HCT116 (cell line): Measurements from ENCODE around the gene TMEM203. TPM values are rescaled to one million over a fixed set of nuclear protein-coding genes. Genes with fewer than 3 reads are reported as not detected.

Experiments
- ATAC-seq: fragments of 200-7000 bp; cut with Tn5 transposase; 2 replicates; pipeline ENCODE4 v1.9.1; 2020; ENCODE audit warnings: mild to moderate bottlenecking, moderate library complexity
- BruUV-seq: library from RNA; stranded (reverse); fragments of 400-500 nt; replicated peaks from 2 replicates; lab custom pipeline; 2021; lab: Mats Ljungman, UMichigan
- CTCF ChIA-PET: fragments of 300-600 bp; sonication (Branson Sonifier 250); formaldehyde crosslinking; loops from one replicate; lab custom pipeline; 2021; ENCODE audit warnings: antibody characterized with exemption; lab: Charles Lee
- POLR2A ChIA-PET: fragments of 300-600, 350-600 bp; sonication (Branson Sonifier 250); formaldehyde crosslinking; loops from one replicate; lab custom pipeline; 2021; ENCODE audit warnings: antibody characterized with exemption; lab: Charles Lee
- RAD21 ChIA-PET, 2 experiments: fragments of 300-600 bp; sonication (Branson Sonifier 250); formaldehyde crosslinking; loops; one replicate each; lab custom pipeline; 2023; ENCODE audit warnings: low total read pairs in 2 of 2; ENCODE audit not compliant: uncharacterized antibody in 2 of 2, unreplicated experiment in 2 of 2, low non-redundant PET in 1 of 2; lab: Charles Lee
- DNase-seq: peaks from one replicate; pipeline ENCODE4 v3.0.0-alpha.2; 2010; ENCODE audit warnings: low read depth, low spot score
- H2AFZ ChIP-seq: fragments of 200-600 bp; shearing (Covaris generic), sonication (generic); 2 replicates; pipeline ENCODE4 v1.6.1; 2017; ENCODE audit warnings: low read depth, mixed run types, mixed read lengths, antibody characterized with exemption, low read length; ENCODE audit not compliant: poor library complexity, severe bottlenecking
- H3K27ac ChIP-seq: 2 replicates; pipeline ENCODE4 v1.5.1; 2012; ENCODE audit warnings: low read depth, low read length
- H3K27me3 ChIP-seq: fragments of 200-600 bp; sonication (generic); 2 replicates; pipeline ENCODE4 v1.6.1; 2016; ENCODE audit warnings: mixed run types, low read length, mixed read lengths; ENCODE audit not compliant: insufficient read depth
- H3K36me3 ChIP-seq, 2 experiments: fragments of 200-500 bp in 1 of 2; fragments of 200-600 bp in 1 of 2; sonication (Bioruptor generic) in 1 of 2; sonication (generic) in 1 of 2; 2 replicates each; pipeline versions ENCODE4 v1.5.1 to v1.6.1; 2014 to 2016; ENCODE audit warnings: low read length in 2 of 2, inconsistent platforms in 1 of 2, mixed read lengths in 1 of 2, mixed run types in 1 of 2; ENCODE audit not compliant: insufficient read depth in 2 of 2, control insufficient read depth in 1 of 2
- H3K4me1 ChIP-seq, 2 experiments: fragments of 200-600 bp in 1 of 2; sonication (generic) in 1 of 2; 2 replicates each; pipeline versions ENCODE4 v1.5.1 to v1.6.1; 2012 to 2017; ENCODE audit warnings: low read length in 2 of 2, inconsistent platforms in 1 of 2, mild to moderate bottlenecking in 1 of 2, mixed read lengths in 1 of 2, mixed run types in 1 of 2, moderate library complexity in 1 of 2; ENCODE audit not compliant: insufficient read depth in 2 of 2, control insufficient read depth in 1 of 2
- H3K4me2 ChIP-seq: fragments of 200-600 bp; sonication (generic); 2 replicates; pipeline ENCODE4 v1.6.1; 2017; ENCODE audit warnings: mixed run types, low read length, mixed read lengths
- H3K4me3 ChIP-seq, 2 experiments: fragments of 200-600 bp in 1 of 2; sonication (generic) in 1 of 2; replicated peaks in 1 of 2; 2 replicates each; pipeline ENCODE4 v1.5.1; 2011 to 2016; ENCODE audit warnings: low read length in 2 of 2, control low read depth in 1 of 2, low read depth in 1 of 2, mild to moderate bottlenecking in 1 of 2, mixed read lengths in 1 of 2, mixed run types in 1 of 2
- H3K79me2 ChIP-seq: fragments of 200-600 bp; sonication (generic); 2 replicates; pipeline ENCODE4 v1.6.1; 2017; ENCODE audit warnings: mild to moderate bottlenecking, mixed run types, low read length, moderate library complexity, mixed read lengths; ENCODE audit not compliant: insufficient read depth
- H3K9ac ChIP-seq: fragments of 200-600 bp; sonication (generic); 2 replicates; pipeline ENCODE4 v1.6.1; 2016; ENCODE audit warnings: low read length, mixed read lengths
- H3K9me2 ChIP-seq: fragments of 200-600 bp; sonication (generic), shearing (Covaris generic); 2 replicates; pipeline ENCODE4 v1.6.1; 2017; ENCODE audit warnings: mixed run types, mild to moderate bottlenecking, moderate library complexity; ENCODE audit not compliant: insufficient read depth
- H3K9me3 ChIP-seq, 2 experiments: fragments of 200-500 bp in 1 of 2; fragments of 200-600 bp in 1 of 2; sonication (Bioruptor generic) in 1 of 2; sonication (generic) in 1 of 2; 2 replicates each; pipeline ENCODE4 v1.6.1; 2014 to 2017; ENCODE audit warnings: low read length in 2 of 2, mixed read lengths in 2 of 2, inconsistent platforms in 1 of 2, low read depth in 1 of 2, mild to moderate bottlenecking in 1 of 2, mixed run types in 1 of 2, moderate library complexity in 1 of 2; ENCODE audit not compliant: control insufficient read depth in 1 of 2, insufficient read depth in 1 of 2
- H4K20me1 ChIP-seq: fragments of 200-600 bp; sonication (generic), shearing (Covaris generic); 2 replicates; pipeline ENCODE4 v1.6.1; 2017; ENCODE audit warnings: mixed run types, mild to moderate bottlenecking, moderate library complexity; ENCODE audit not compliant: insufficient read depth
- ATF3 ChIP-seq: IDR thresholded peaks from 2 replicates; pipeline ENCODE4 v1.6.1; 2012
- CBX3 ChIP-seq: IDR thresholded peaks from 2 replicates; pipeline ENCODE4 v1.6.1; 2012; ENCODE audit warnings: low read depth
- CEBPB ChIP-seq: IDR thresholded peaks from 2 replicates; pipeline ENCODE4 v1.6.1; 2012; ENCODE audit warnings: low read depth
- ELF1 ChIP-seq: IDR thresholded peaks from 2 replicates; pipeline ENCODE4 v1.6.1; 2012; ENCODE audit warnings: low read depth, borderline replicate concordance
- FOSL1 ChIP-seq: IDR thresholded peaks from 2 replicates; pipeline ENCODE4 v1.6.1; 2012; ENCODE audit warnings: low read depth
- JUND ChIP-seq: IDR thresholded peaks from 2 replicates; pipeline ENCODE4 v1.6.1; 2012
- MAX ChIP-seq: IDR thresholded peaks from 2 replicates; pipeline ENCODE4 v1.6.1; 2012
- POLR2A ChIP-seq: IDR thresholded peaks from 2 replicates; pipeline ENCODE4 v1.7.0; 2011; ENCODE audit warnings: borderline replicate concordance; ENCODE audit not compliant: insufficient read depth, insufficient read length; ENCODE audit errors: extremely low read depth
- POLR2AphosphoS5 ChIP-seq: IDR thresholded peaks from 2 replicates; pipeline ENCODE4 v1.6.1; 2011; ENCODE audit warnings: mild to moderate bottlenecking, low read depth, low read length, moderate library complexity
- RAD21 ChIP-seq: IDR thresholded peaks from 2 replicates; pipeline ENCODE4 v1.6.1; 2012; ENCODE audit warnings: low read depth, mild to moderate bottlenecking
- REST ChIP-seq: IDR thresholded peaks from 2 replicates; pipeline ENCODE4 v1.6.1; 2012; ENCODE audit warnings: low read depth
- SIN3A ChIP-seq: IDR thresholded peaks from 2 replicates; pipeline ENCODE4 v1.6.1; 2012; ENCODE audit warnings: low read depth
- SRF ChIP-seq: IDR thresholded peaks from 2 replicates; pipeline ENCODE4 v1.6.1; 2012; ENCODE audit warnings: low read depth
- TCF7L2 ChIP-seq: IDR thresholded peaks from 2 replicates; pipeline ENCODE4 v1.7.0; 2011; ENCODE audit warnings: borderline replicate concordance, inconsistent platforms; ENCODE audit not compliant: insufficient read depth, insufficient read length; ENCODE audit errors: extremely low read depth
- YY1 ChIP-seq: IDR thresholded peaks from 2 replicates; pipeline ENCODE4 v1.6.1; 2011; ENCODE audit warnings: low read length, low read depth, moderate library complexity, mild to moderate bottlenecking; ENCODE audit not compliant: insufficient replicate concordance; ENCODE audit errors: extremely low read depth
- ZFX ChIP-seq: fragments of 450-650 bp; IDR thresholded peaks from 2 replicates; pipeline ENCODE4 v1.6.1; 2017
- ZNF274 ChIP-seq: fragments of 200-500 bp; sonication (Bioruptor generic); IDR thresholded peaks from 2 replicates; pipeline ENCODE4 v1.6.1; 2014; ENCODE audit warnings: mild to moderate bottlenecking, low read depth, low read length, inconsistent platforms
- intact Hi-C: fragments of 100-400 bp; cut with micrococcal nuclease; formaldehyde crosslinking; loops from 2 replicates; pipeline ENCODE4 v1.10.0; 2022
- total RNA-seq: library from RNA; stranded (reverse); gene quantifications from one replicate; pipeline ENCODE4 v1.2.1, GENCODE V29; 2021; ENCODE audit not compliant: unreplicated experiment
- TF ChIP-seq, protein P1 (sequence below): IDR thresholded peaks from 2 replicates; pipeline ENCODE4 v1.6.1; 2011; ENCODE audit warnings: mild to moderate bottlenecking, low read length, moderate library complexity; ENCODE audit not compliant: insufficient replicate concordance; ENCODE audit errors: extremely low read depth

TMEM203 gene
- total RNA-seq, 1 experiment from 2014 or later, result 45.0 TPM

DNA sequence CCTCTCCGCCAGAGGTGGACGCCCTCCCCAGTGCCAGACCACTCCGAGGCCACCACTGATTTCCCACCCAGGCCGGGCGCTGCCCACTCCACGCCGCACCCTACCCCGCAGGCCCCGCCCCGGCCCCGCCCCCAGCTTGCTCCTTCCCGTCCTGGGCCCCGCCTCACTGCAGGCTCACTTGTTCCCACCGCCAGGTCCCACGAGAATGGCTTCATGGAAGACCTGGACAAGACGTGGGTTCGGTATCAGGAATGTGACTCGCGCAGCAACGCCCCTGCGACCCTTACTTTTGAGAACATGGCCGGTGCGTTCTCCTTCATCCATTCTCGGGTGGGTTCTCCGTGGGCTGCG is 42.1 kb downstream of the TMEM203 start:
- Histone ChIP-seq H2AFZ (no peak overlapping the region), H3K9me3 (no peaks in the 10 kb centered on the region), H3K27ac (peak overlapping the region; percentile 82), H3K4me1 (peaks cover 14 to 59% of the 10 kb centered on the region in 2 experiments), H3K79me2 (no peaks in the 10 kb centered on the region), H3K36me3 (no peaks in the 10 kb centered on the region), H3K9me2 (no peaks in the 10 kb centered on the region), H3K27me3 (no peaks in the 10 kb centered on the region), H4K20me1 (no peaks in the 10 kb centered on the region), H3K4me3 (peak overlapping the region; percentile 59 to 70)
- ChIA-PET CTCF (interaction anchor here (0.9 to 1.9 kb wide), 6 partner anchors 12 to 77 kb away, joined by 3 to 15 read pairs (median 7); partner anchors contain the start of genes MAN1B1, RNF224 and SSNA1), POLR2A (interaction anchor here (0.9 to 2.5 kb wide), 12 partner anchors 12 to 77 kb away, joined by 3 to 16 read pairs (median 5); partner anchors contain the start of genes ANAPC2, CYSRT1, SSNA1 and TPRN)
- intact Hi-C loops, result loop anchor here (2.0 kb wide), 2 partner anchors 45 to 59 kb away; partner anchors contain the start of gene RNF208
- ATAC-seq (peak; percentile 59), DNase-seq (peak; percentile 57)
- BruUV-seq, result no TSS peak
- TF ChIP-seq ATF3 (no peak), YY1 (no peak), ZFX (no peak), FOSL1 (no peak), SRF (no peak), POLR2A (no peak), ELF1 (no peak), CBX3 (no peak), RAD21 (no peak), POLR2AphosphoS5 (no peak; the same call in 1 of the 2 replicates), SIN3A (no peak), ZNF274 (no peak), JUND (no peak), REST (no peak), CEBPB (no peak), TCF7L2 (no peak), MAX (no peak)
- TF ChIP-seq, protein P1, sequence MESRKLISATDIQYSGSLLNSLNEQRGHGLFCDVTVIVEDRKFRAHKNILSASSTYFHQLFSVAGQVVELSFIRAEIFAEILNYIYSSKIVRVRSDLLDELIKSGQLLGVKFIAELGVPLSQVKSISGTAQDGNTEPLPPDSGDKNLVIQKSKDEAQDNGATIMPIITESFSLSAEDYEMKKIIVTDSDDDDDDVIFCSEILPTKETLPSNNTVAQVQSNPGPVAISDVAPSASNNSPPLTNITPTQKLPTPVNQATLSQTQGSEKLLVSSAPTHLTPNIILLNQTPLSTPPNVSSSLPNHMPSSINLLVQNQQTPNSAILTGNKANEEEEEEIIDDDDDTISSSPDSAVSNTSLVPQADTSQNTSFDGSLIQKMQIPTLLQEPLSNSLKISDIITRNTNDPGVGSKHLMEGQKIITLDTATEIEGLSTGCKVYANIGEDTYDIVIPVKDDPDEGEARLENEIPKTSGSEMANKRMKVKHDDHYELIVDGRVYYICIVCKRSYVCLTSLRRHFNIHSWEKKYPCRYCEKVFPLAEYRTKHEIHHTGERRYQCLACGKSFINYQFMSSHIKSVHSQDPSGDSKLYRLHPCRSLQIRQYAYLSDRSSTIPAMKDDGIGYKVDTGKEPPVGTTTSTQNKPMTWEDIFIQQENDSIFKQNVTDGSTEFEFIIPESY, result no peak
- TF ChIP-seq, all 23 proteins: peak for 0
- Histone ChIP-seq H3K9ac (peak overlapping the region; percentile 77), H3K4me2 (peak overlapping the region; percentile 98)
- RAD21 ChIA-PET, result interaction anchor here (0.6 to 1.1 kb wide), 3 partner anchors 64 to 140 kb away, joined by 3 read pairs; partner anchors contain the start of gene RNF224 (in 2 of the 2)
